GM23338 (cell line): ENCODE data around the gene HDHD5. TPM values are rescaled to one million over a fixed set of nuclear protein-coding genes. Genes with fewer than 3 reads are reported as not detected.

ENCODE experiments used
- ATAC-seq: fragments of 200-7000 bp; cut with Tn5 transposase; 3 replicates; pipeline ENCODE4 v1.9.1; 2020
- DNase-seq: peaks from one replicate; pipeline ENCODE4 v3.0.0-alpha.2; 2015; ENCODE audit warnings: low spot score
- H2AFZ ChIP-seq: fragments of 200-600 bp; sonication (generic); 2 replicates; pipeline ENCODE4 v1.8.0; 2016; ENCODE audit warnings: antibody characterized with exemption, mild to moderate bottlenecking, moderate library complexity
- H3F3A ChIP-seq: fragments of 200-600 bp; sonication (generic); replicated peaks from 2 replicates; pipeline ENCODE4 v1.8.0; 2017; ENCODE audit warnings: antibody characterized with exemption, mixed run types, low read depth
- H3K27ac ChIP-seq: fragments of 200-600 bp; sonication (generic); 2 replicates; pipeline ENCODE4 v1.6.1; 2016; ENCODE audit warnings: low read depth
- H3K27me3 ChIP-seq: fragments of 200-600 bp; sonication (generic); 2 replicates; pipeline ENCODE4 v1.8.0; 2016; ENCODE audit warnings: mild to moderate bottlenecking, mixed run types, moderate library complexity; ENCODE audit not compliant: insufficient read depth
- H3K36me3 ChIP-seq: fragments of 200-600 bp; sonication (generic); 2 replicates; pipeline ENCODE4 v1.8.0; 2016; ENCODE audit warnings: mild to moderate bottlenecking; ENCODE audit not compliant: insufficient read depth
- H3K4me1 ChIP-seq: fragments of 200-600 bp; sonication (generic); 2 replicates; pipeline ENCODE4 v1.8.0; 2016; ENCODE audit warnings: mild to moderate bottlenecking, moderate library complexity; ENCODE audit not compliant: insufficient read depth
- H3K4me2 ChIP-seq: fragments of 200-600 bp; sonication (generic); 2 replicates; pipeline ENCODE4 v1.7.1; 2017; ENCODE audit warnings: mixed run types
- H3K4me3 ChIP-seq: fragments of 200-600 bp; sonication (generic); 2 replicates; pipeline ENCODE4 v1.6.1; 2016; ENCODE audit warnings: mixed run types
- H3K79me2 ChIP-seq: fragments of 200-600 bp; sonication (generic); replicated peaks from 2 replicates; pipeline ENCODE4 v1.8.0; 2017; ENCODE audit warnings: mild to moderate bottlenecking; ENCODE audit not compliant: insufficient read depth
- H3K9me2 ChIP-seq: fragments of 200-600 bp; sonication (generic); 2 replicates; pipeline ENCODE4 v1.8.0; 2017; ENCODE audit not compliant: insufficient read depth
- H4K20me1 ChIP-seq: fragments of 200-600 bp; sonication (generic); replicated peaks from 2 replicates; pipeline ENCODE4 v1.8.0; 2017; ENCODE audit warnings: mild to moderate bottlenecking; ENCODE audit not compliant: insufficient read depth
- H3K27ac Mint-ChIP-seq: 2 replicates; pipeline ENCODE4 v1.8.0; 2020; ENCODE audit warnings: inconsistent platforms, mild to moderate bottlenecking, moderate library complexity, mixed read lengths
- H3K27me3 Mint-ChIP-seq: 3 replicates; pipeline ENCODE4 v1.8.0; 2022; ENCODE audit warnings: low read depth, mild to moderate bottlenecking, moderate library complexity, mixed read lengths, inconsistent platforms; ENCODE audit not compliant: insufficient read depth, poor library complexity
- H3K36me3 Mint-ChIP-seq: 3 replicates; pipeline ENCODE4 v1.8.0; 2021; ENCODE audit warnings: low read depth, mild to moderate bottlenecking, inconsistent platforms, moderate library complexity, mixed read lengths
- H3K4me1 Mint-ChIP-seq: 3 replicates; pipeline ENCODE4 v1.8.0; 2020; ENCODE audit warnings: mild to moderate bottlenecking, inconsistent platforms, mixed read lengths
- H3K4me3 Mint-ChIP-seq: 3 replicates; pipeline ENCODE4 v1.8.0; 2021; ENCODE audit warnings: moderate library complexity, mild to moderate bottlenecking, inconsistent platforms, mixed read lengths
- H3K9me3 Mint-ChIP-seq: 3 replicates; pipeline ENCODE4 v1.8.0; 2020; ENCODE audit warnings: moderate library complexity, mild to moderate bottlenecking, inconsistent platforms, mixed read lengths
- CREB1 ChIP-seq: fragments of 250-450 bp; sonication (Bioruptor Pico); IDR thresholded peaks from 2 replicates; pipeline ENCODE4 v1.5.0; 2020; ENCODE audit warnings: low read depth, mild to moderate bottlenecking, moderate library complexity
- EZH2 ChIP-seq: fragments of 200-600 bp; sonication (generic); IDR thresholded peaks from one replicate; pipeline ENCODE4 v1.8.0; 2017; ENCODE audit warnings: antibody characterized with exemption, mild to moderate bottlenecking, low read depth; ENCODE audit not compliant: unreplicated experiment
- EZH2phosphoT487 ChIP-seq: fragments of 200-600 bp; sonication (generic); IDR thresholded peaks from one replicate; pipeline ENCODE4 v1.8.1; 2018; ENCODE audit warnings: antibody characterized with exemption; ENCODE audit not compliant: unreplicated experiment
- JUNB ChIP-seq: IDR thresholded peaks from one replicate; pipeline ENCODE4 v1.6.1; 2016; ENCODE audit warnings: antibody characterized with exemption; ENCODE audit not compliant: unreplicated experiment
- POLR2AphosphoS5 ChIP-seq: IDR thresholded peaks from 2 replicates; pipeline ENCODE4 v1.6.1; 2016; ENCODE audit warnings: antibody characterized with exemption, low read depth
- ZNF114 ChIP-seq: fragments of 250-450 bp; sonication (Bioruptor Pico); IDR thresholded peaks from 2 replicates; pipeline ENCODE4 v1.5.0; 2020; ENCODE audit warnings: mild to moderate bottlenecking, moderate library complexity
- ZNF331 ChIP-seq: fragments of 250-450 bp; sonication (Bioruptor Pico); IDR thresholded peaks from 2 replicates; pipeline ENCODE4 v1.5.0; 2020; ENCODE audit warnings: low read depth, mild to moderate bottlenecking, moderate library complexity
- polyA plus RNA-seq: library from polyadenylated mRNA; unstranded; fragments of >200 nt; fragmentation: Nextera tagmentation; extraction: Ambion mirVana; gene quantifications from 2 replicates; pipeline ENCODE4 v1.2.1, GENCODE V29; 2016
- total RNA-seq: library from RNA; depleted of rRNA; stranded (reverse); fragments of >200 nt; shearing (Covaris generic); gene quantifications from 2 replicates; pipeline ENCODE4 v1.2.3, GENCODE V29; 2014
- TF ChIP-seq, protein P1 (sequence below): IDR thresholded peaks from 2 replicates; pipeline ENCODE4 v1.6.1; 2016; ENCODE audit warnings: antibody characterized with exemption
- TF ChIP-seq, protein P2 (sequence below): fragments of 250-450 bp; sonication (Bioruptor Pico); IDR thresholded peaks from 2 replicates; pipeline ENCODE4 v1.5.0; 2020; ENCODE audit warnings: mild to moderate bottlenecking, moderate library complexity

The HDHD5 gene
- total and polyA plus RNA-seq, 2 experiments from 2014 or later, result 70.0 to 116 TPM

DNA sequence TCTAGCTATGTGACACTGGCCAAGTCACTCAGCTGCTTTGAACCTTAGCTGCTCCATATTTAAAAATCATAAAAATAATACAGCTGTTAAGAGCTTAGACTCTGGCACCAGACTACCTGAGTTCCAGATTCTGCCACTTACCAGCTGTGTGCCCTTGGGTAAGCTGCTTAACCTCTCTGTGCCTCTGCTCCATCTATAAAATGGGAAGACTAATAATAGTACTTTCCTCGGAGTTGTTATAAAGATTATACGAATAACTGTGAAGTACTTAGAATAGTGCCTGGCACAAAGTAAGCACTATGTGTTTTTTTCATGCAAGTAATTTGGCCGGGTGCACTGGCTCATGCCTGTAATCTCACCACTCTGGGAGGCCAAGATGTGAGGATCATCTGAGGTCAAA lies 1.4 kb downstream of the HDHD5 start:
- Histone ChIP-seq H3K4me1 (peaks cover 21% of the 10 kb centered on the region), H3F3A (peaks cover 11% of the 10 kb centered on the region; the same call in 1 of the 2 replicates), H3K27me3 (peaks cover 7% of the 10 kb centered on the region; the same call in 1 of the 2 replicates), H3K27ac (no peak overlapping the region), H4K20me1 (peaks cover 28% of the 10 kb centered on the region), H2AFZ (no peak overlapping the region), H3K79me2 (peaks cover 57% of the 10 kb centered on the region), H3K4me3 (peak overlapping the region; percentile 85), H3K36me3 (no peaks in the 10 kb centered on the region), H3K4me2 (peak overlapping the region; percentile 92), H3K9me2 (no peaks in the 10 kb centered on the region)
- H3K4me3 Mint-ChIP-seq, result peak overlapping the region; percentile 85
- H3K36me3 Mint-ChIP-seq, result peaks cover 14% of the 10 kb centered on the region
- peaks cover 13% of the 10 kb centered on the region for H3K27me3 Mint-ChIP-seq
- no peak for TF ChIP-seq ZNF331 (CRISPR knock-in tag)
- no peak for TF ChIP-seq JUNB
- TF ChIP-seq EZH2, result no peak
- DNase-seq (no peak), ATAC-seq (no peak)
- no peaks in the 10 kb centered on the region for H3K9me3 Mint-ChIP-seq
- no peak overlapping the region for H3K27ac Mint-ChIP-seq
- peaks cover 20% of the 10 kb centered on the region for H3K4me1 Mint-ChIP-seq

DNA sequence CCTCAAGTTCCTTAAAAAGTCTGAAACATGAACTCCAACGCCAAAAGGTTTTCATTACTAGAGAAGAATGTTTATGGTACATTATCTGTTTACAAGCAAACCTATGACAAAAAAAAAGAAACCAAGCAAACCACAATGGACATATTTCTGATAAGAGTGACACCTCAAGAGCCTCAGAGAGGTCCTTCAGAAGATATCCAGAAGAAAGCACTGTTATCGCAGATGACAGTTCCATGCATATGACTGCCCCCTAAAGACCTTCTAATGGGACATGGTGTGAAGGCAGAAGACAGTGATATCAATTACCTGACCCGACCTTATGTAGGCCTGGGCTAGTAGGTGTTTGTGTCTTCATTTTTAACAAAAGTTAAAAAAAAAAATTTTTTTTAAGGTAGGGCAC lies 3.1 kb downstream of the HDHD5 start:
- TF ChIP-seq EZH2 (no peak), JUNB (no peak), CREB1 (no peak), POLR2AphosphoS5 (no peak), EZH2phosphoT487 (no peak), ZNF114 (CRISPR knock-in tag) (no peak)
- TF ChIP-seq, protein P1, sequence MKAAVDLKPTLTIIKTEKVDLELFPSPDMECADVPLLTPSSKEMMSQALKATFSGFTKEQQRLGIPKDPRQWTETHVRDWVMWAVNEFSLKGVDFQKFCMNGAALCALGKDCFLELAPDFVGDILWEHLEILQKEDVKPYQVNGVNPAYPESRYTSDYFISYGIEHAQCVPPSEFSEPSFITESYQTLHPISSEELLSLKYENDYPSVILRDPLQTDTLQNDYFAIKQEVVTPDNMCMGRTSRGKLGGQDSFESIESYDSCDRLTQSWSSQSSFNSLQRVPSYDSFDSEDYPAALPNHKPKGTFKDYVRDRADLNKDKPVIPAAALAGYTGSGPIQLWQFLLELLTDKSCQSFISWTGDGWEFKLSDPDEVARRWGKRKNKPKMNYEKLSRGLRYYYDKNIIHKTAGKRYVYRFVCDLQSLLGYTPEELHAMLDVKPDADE, result no peak
- TF ChIP-seq, protein P2, sequence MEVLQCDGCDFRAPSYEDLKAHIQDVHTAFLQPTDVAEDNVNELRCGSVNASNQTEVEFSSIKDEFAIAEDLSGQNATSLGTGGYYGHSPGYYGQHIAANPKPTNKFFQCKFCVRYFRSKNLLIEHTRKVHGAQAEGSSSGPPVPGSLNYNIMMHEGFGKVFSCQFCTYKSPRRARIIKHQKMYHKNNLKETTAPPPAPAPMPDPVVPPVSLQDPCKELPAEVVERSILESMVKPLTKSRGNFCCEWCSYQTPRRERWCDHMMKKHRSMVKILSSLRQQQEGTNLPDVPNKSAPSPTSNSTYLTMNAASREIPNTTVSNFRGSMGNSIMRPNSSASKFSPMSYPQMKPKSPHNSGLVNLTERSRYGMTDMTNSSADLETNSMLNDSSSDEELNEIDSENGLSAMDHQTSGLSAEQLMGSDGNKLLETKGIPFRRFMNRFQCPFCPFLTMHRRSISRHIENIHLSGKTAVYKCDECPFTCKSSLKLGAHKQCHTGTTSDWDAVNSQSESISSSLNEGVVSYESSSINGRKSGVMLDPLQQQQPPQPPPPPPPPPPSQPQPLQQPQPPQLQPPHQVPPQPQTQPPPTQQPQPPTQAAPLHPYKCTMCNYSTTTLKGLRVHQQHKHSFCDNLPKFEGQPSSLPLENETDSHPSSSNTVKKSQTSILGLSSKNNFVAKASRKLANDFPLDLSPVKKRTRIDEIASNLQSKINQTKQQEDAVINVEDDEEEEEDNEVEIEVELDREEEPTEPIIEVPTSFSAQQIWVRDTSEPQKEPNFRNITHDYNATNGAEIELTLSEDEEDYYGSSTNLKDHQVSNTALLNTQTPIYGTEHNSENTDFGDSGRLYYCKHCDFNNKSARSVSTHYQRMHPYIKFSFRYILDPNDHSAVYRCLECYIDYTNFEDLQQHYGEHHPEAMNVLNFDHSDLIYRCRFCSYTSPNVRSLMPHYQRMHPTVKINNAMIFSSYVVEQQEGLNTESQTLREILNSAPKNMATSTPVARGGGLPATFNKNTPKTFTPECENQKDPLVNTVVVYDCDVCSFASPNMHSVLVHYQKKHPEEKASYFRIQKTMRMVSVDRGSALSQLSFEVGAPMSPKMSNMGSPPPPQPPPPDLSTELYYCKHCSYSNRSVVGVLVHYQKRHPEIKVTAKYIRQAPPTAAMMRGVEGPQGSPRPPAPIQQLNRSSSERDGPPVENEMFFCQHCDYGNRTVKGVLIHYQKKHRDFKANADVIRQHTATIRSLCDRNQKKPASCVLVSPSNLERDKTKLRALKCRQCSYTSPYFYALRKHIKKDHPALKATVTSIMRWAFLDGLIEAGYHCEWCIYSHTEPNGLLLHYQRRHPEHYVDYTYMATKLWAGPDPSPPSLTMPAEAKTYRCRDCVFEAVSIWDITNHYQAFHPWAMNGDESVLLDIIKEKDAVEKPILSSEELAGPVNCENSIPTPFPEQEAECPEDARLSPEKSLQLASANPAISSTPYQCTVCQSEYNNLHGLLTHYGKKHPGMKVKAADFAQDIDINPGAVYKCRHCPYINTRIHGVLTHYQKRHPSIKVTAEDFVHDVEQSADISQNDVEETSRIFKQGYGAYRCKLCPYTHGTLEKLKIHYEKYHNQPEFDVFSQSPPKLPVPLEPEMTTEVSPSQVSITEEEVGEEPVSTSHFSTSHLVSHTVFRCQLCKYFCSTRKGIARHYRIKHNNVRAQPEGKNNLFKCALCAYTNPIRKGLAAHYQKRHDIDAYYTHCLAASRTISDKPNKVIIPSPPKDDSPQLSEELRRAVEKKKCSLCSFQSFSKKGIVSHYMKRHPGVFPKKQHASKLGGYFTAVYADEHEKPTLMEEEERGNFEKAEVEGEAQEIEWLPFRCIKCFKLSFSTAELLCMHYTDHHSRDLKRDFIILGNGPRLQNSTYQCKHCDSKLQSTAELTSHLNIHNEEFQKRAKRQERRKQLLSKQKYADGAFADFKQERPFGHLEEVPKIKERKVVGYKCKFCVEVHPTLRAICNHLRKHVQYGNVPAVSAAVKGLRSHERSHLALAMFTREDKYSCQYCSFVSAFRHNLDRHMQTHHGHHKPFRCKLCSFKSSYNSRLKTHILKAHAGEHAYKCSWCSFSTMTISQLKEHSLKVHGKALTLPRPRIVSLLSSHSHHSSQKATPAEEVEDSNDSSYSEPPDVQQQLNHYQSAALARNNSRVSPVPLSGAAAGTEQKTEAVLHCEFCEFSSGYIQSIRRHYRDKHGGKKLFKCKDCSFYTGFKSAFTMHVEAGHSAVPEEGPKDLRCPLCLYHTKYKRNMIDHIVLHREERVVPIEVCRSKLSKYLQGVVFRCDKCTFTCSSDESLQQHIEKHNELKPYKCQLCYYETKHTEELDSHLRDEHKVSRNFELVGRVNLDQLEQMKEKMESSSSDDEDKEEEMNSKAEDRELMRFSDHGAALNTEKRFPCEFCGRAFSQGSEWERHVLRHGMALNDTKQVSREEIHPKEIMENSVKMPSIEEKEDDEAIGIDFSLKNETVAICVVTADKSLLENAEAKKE (CRISPR knock-in tag), result no peak
- Histone ChIP-seq H2AFZ (no peak overlapping the region), H3K4me3 (no peak overlapping the region), H3F3A (peaks cover 11% of the 10 kb centered on the region; the same call in 1 of the 2 replicates), H3K36me3 (no peaks in the 10 kb centered on the region), H3K4me2 (0 out of 2 replicates have a peak overlapping the region, but pooled peaks have one; percentile 92), H3K27ac (no peak overlapping the region), H3K79me2 (peaks cover 74% of the 10 kb centered on the region), H3K4me1 (peaks cover 21% of the 10 kb centered on the region), H3K27me3 (peaks cover 7% of the 10 kb centered on the region; the same call in 1 of the 2 replicates), H4K20me1 (peaks cover 41% of the 10 kb centered on the region), H3K9me2 (no peaks in the 10 kb centered on the region)
- peaks cover 14% of the 10 kb centered on the region for H3K36me3 Mint-ChIP-seq
- H3K9me3 Mint-ChIP-seq, result no peaks in the 10 kb centered on the region
- H3K4me1 Mint-ChIP-seq, result peaks cover 22% of the 10 kb centered on the region
- DNase-seq (no peak), ATAC-seq (no peak)
- no peak overlapping the region for H3K4me3 Mint-ChIP-seq
- no peak overlapping the region for H3K27ac Mint-ChIP-seq
- H3K27me3 Mint-ChIP-seq, result peaks cover 13% of the 10 kb centered on the region
